Naive thymus-derived CD4-positive, alpha-beta T cell (primary cell): Measurements from ENCODE around the gene MLXIP. TPM values are rescaled to one million over a fixed set of nuclear protein-coding genes. Genes with fewer than 3 reads are reported as not detected.

Source experiments
- ATAC-seq: fragments of 150-1000 bp; cut with Tn5 transposase; 2 replicates; pipeline ENCODE4 v1.10.0; 2021; ENCODE audit warnings: mild to moderate bottlenecking, moderate library complexity
- CTCF ChIA-PET: fragments of 350-600 bp; sonication (Branson Sonifier 250); formaldehyde crosslinking; loops from one replicate; lab custom pipeline; 2021; ENCODE audit warnings: antibody characterized with exemption; lab: Charles Lee
- POLR2A ChIA-PET: fragments of 350-600 bp; sonication (Branson Sonifier 250); formaldehyde crosslinking; loops from one replicate; lab custom pipeline; 2021; ENCODE audit warnings: antibody characterized with exemption, inconsistent platforms; lab: Charles Lee
- DNase-seq, 9 donors: peaks; one replicate each; pipeline versions ENCODE4 v3.0.0 to v3.0.0-alpha.2; 2020 to 2022; ENCODE audit warnings: mixed read lengths in 1 of 9
- H3K27ac ChIP-seq: one replicate; pipeline ENCODE4 v1.7.0; 2013; ENCODE audit warnings: mild to moderate bottlenecking, low read depth, low read length, moderate library complexity
- H3K27me3 ChIP-seq, 2 donors: one replicate each; pipeline ENCODE4 v1.7.0; 2013; ENCODE audit warnings: low read length in 2 of 2, mild to moderate bottlenecking in 2 of 2, moderate library complexity in 2 of 2; ENCODE audit not compliant: control insufficient read depth in 2 of 2, insufficient read depth in 2 of 2
- H3K36me3 ChIP-seq, 3 experiments: 1 replicate in 2 of 3; 2 replicates in 1 of 3; pipeline ENCODE4 v1.7.0; 2013; ENCODE audit warnings: low read length in 3 of 3, mild to moderate bottlenecking in 3 of 3, moderate library complexity in 1 of 3; ENCODE audit not compliant: insufficient read depth in 3 of 3, control insufficient read depth in 2 of 3
- H3K4me1 ChIP-seq, 2 donors: one replicate each; pipeline ENCODE4 v1.7.0; 2013; ENCODE audit warnings: low read length in 2 of 2, mild to moderate bottlenecking in 2 of 2, moderate library complexity in 1 of 2; ENCODE audit not compliant: control insufficient read depth in 2 of 2, insufficient read depth in 2 of 2
- H3K4me3 ChIP-seq: 2 replicates; pipeline ENCODE4 v1.7.0; 2013; ENCODE audit warnings: mild to moderate bottlenecking, low read length
- H3K9me3 ChIP-seq, 3 experiments: 1 replicate in 2 of 3; 2 replicates in 1 of 3; pipeline ENCODE4 v1.7.0; 2013; ENCODE audit warnings: low read length in 3 of 3; ENCODE audit not compliant: control insufficient read depth in 2 of 3
- H3K27ac Mint-ChIP-seq, 9 donors: one replicate each; pipeline ENCODE4 v1.8.0; 2020 to 2022; ENCODE audit warnings: mixed read lengths in 9 of 9, mild to moderate bottlenecking in 8 of 9, moderate library complexity in 5 of 9, inconsistent platforms in 2 of 9
- H3K27me3 Mint-ChIP-seq, 5 donors: one replicate each; pipeline ENCODE4 v1.8.0; 2021 to 2022; ENCODE audit warnings: mixed read lengths in 5 of 5, mild to moderate bottlenecking in 1 of 5
- H3K36me3 Mint-ChIP-seq, 5 donors: one replicate each; pipeline ENCODE4 v1.8.0; 2020 to 2022; ENCODE audit warnings: mixed read lengths in 5 of 5, mild to moderate bottlenecking in 3 of 5, inconsistent platforms in 1 of 5
- H3K4me1 Mint-ChIP-seq, 7 donors: one replicate each; pipeline ENCODE4 v1.8.0; 2020 to 2022; ENCODE audit warnings: mixed read lengths in 7 of 7, mild to moderate bottlenecking in 3 of 7, inconsistent platforms in 1 of 7
- H3K4me3 Mint-ChIP-seq, 10 donors: one replicate each; pipeline ENCODE4 v1.8.0; 2020 to 2022; ENCODE audit warnings: mild to moderate bottlenecking in 10 of 10, mixed read lengths in 10 of 10, moderate library complexity in 6 of 10, inconsistent platforms in 2 of 10
- H3K9me3 Mint-ChIP-seq, 11 donors: one replicate each; pipeline ENCODE4 v1.8.0; 2020 to 2022; ENCODE audit warnings: mixed read lengths in 11 of 11, mild to moderate bottlenecking in 4 of 11, inconsistent platforms in 1 of 11, moderate library complexity in 1 of 11
- intact Hi-C, 2 donors: fragments of 100-400 bp; cut with micrococcal nuclease; formaldehyde crosslinking; loops; one replicate each; pipeline ENCODE4 v1.15.1; 2023
- polyA plus RNA-seq, 2 donors: library from polyadenylated mRNA; unstranded; fragments of 300-500 nt; fragmentation: Illumina TruSeq; gene quantifications; one replicate each; pipeline ENCODE4 v1.2.3, GENCODE V29; 2021
- total RNA-seq, 6 experiments: library from RNA in 5 of 6; stranded (reverse) in 5 of 6; gene quantifications; 1 replicate in 5 of 6; 2 replicates in 1 of 6; pipeline ENCODE4 v1.2.3 and lab custom pipeline; 2021 to 2026

Gene MLXIP
- total and polyA plus RNA-seq, 7 experiments from 2014 or later: 17.4 to 123 (median 100) TPM

- H3K9me3 Mint-ChIP-seq: peaks cover 0 to 2% (median 0%) of the 10 kb centered on the region in 11 donors
- no peaks in the 10 kb centered on the region for H3K27me3 Mint-ChIP-seq
- peaks cover 0 to 32% (median 15%) of the 10 kb centered on the region in 5 donors for H3K36me3 Mint-ChIP-seq
- ChIA-PET POLR2A (interaction anchor here (0.6 to 8.8 kb wide), 12 partner anchors 9 to 679 kb away, joined by 3 to 150 read pairs (median 4); no protein-coding TSS in a partner anchor), CTCF (interaction anchor here (0.9 to 3.7 kb wide), 8 partner anchors 8 to 385 kb away, joined by 3 to 30 read pairs (median 4); no protein-coding TSS in a partner anchor)
- peaks cover 32 to 41% of the 10 kb centered on the region in 2 donors for H3K4me1 ChIP-seq
- peak overlapping the region; percentile 66 for H3K4me3 ChIP-seq
- no peaks in the 10 kb centered on the region for H3K9me3 ChIP-seq
- no peak for DNase-seq
- peaks cover 0 to 10% (median 0%) of the 10 kb centered on the region in 3 experiments for H3K36me3 ChIP-seq
- H3K27me3 ChIP-seq: no peaks in the 10 kb centered on the region
- peaks cover 5 to 66% (median 45%) of the 10 kb centered on the region in 7 donors for H3K4me1 Mint-ChIP-seq
- intact Hi-C loops: loop anchor here in 1 of 2 donors (1.0 to 10.0 kb wide), 4 partner anchors 18 to 884 kb away; partner anchors contain the start of gene ABCB9
- peak overlapping the region; percentile 82 to 99 (median 88) for H3K27ac Mint-ChIP-seq
- H3K27ac ChIP-seq: peak overlapping the region; percentile 82
- H3K4me3 Mint-ChIP-seq: peak overlapping the region; percentile 85 to 100 (median 98)
- ATAC-seq: no peak
These were observed 2.6 kb downstream of the MLXIP start for GRCh38 chr12:122081083-122081696.

GRCh38 chr12:122081697-122082221, 3.2 kb downstream of the MLXIP start:
- H3K36me3 Mint-ChIP-seq: peaks cover 0 to 32% (median 15%) of the 10 kb centered on the region in 5 donors
- H3K4me3 Mint-ChIP-seq: peak overlapping the region; percentile 85 to 100 (median 98)
- intact Hi-C loops: loop anchor here (1.0 to 10.0 kb wide), 4 partner anchors 18 to 883 kb away; partner anchors contain the start of gene ABCB9 (in 1 of the 2)
- peak overlapping the region; percentile 82 to 99 (median 88) for H3K27ac Mint-ChIP-seq
- H3K27me3 Mint-ChIP-seq: no peaks in the 10 kb centered on the region
- H3K4me1 ChIP-seq: peaks cover 32 to 46% of the 10 kb centered on the region in 2 donors
- H3K9me3 ChIP-seq: no peaks in the 10 kb centered on the region
- H3K36me3 ChIP-seq: peaks cover 0 to 10% (median 0%) of the 10 kb centered on the region in 3 experiments
- peak overlapping the region; percentile 82 for H3K27ac ChIP-seq
- peaks cover 0 to 2% (median 0%) of the 10 kb centered on the region in 11 donors for H3K9me3 Mint-ChIP-seq
- CTCF ChIA-PET: interaction anchor here (1.2 to 3.7 kb wide), 5 partner anchors 10 to 41 kb away, joined by 3 to 30 read pairs (median 5); no protein-coding TSS in a partner anchor
- DNase-seq: peak in 7 of 9 donors; percentile 32 to 67 (median 62)
- H3K4me1 Mint-ChIP-seq: peaks cover 4 to 67% (median 51%) of the 10 kb centered on the region in 7 donors
- peak overlapping the region; percentile 66 for H3K4me3 ChIP-seq
- POLR2A ChIA-PET: interaction anchor here (0.6 to 8.8 kb wide), 10 partner anchors 8 to 1880 kb away, joined by 3 to 150 read pairs (median 4); no protein-coding TSS in a partner anchor
- H3K27me3 ChIP-seq: no peaks in the 10 kb centered on the region
- peak; percentile 36 for ATAC-seq

DNA sequence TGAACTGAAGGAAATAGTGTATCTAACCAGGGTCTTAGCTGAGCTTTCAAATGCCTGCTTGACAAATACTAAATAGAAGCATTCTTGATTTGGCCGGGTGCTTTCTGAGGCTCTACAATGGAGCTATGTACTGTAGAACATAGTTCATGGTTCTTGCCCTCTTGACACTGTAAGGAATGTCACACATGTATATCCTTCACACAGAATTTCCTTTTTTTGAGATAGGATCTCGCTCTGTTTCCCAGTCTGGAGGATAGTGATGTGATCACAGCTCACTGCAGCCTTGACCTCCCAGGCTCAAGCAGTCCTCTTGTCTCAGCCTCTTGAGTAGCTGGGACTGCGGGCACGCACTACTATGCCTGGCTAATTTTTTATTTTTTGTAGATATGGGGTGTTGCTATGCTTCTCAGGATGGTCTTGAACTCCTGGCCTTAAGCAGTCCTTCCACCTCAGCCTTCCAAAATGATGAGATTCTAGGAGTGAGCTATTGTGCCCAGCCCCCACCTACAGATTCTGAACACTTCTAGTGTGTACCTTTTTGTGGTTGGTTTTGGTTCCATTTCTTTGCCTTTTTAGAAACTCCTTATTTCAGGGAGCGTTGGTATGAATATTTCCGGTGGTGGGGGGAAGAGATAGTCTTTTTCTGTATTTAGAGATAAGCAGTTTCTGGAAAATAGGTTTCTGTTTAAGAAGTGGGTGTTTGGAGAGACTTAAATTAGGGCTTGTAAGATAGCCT, 4.2 kb downstream of the MLXIP start:
- POLR2A ChIA-PET: interaction anchor here (0.6 to 8.8 kb wide), 7 partner anchors 7 to 1446 kb away, joined by 3 to 150 read pairs (median 3); no protein-coding TSS in a partner anchor
- H3K36me3 Mint-ChIP-seq: peaks cover 5 to 32% (median 16%) of the 10 kb centered on the region in 5 donors
- DNase-seq (peak in 1 of 9 donors; percentile 27), ATAC-seq (no peak)
- H3K9me3 Mint-ChIP-seq: peaks cover 0 to 2% (median 0%) of the 10 kb centered on the region in 11 donors
- peaks cover 3 to 74% (median 61%) of the 10 kb centered on the region in 7 donors for H3K4me1 Mint-ChIP-seq
- Histone ChIP-seq H3K27me3 (no peaks in the 10 kb centered on the region), H3K4me1 (peaks cover 30 to 51% of the 10 kb centered on the region in 2 donors), H3K9me3 (no peaks in the 10 kb centered on the region), H3K4me3 (peak overlapping the region; percentile 66), H3K27ac (peak overlapping the region; percentile 82), H3K36me3 (peaks cover 0 to 10% (median 0%) of the 10 kb centered on the region in 3 experiments)
- H3K4me3 Mint-ChIP-seq: peak overlapping the region; percentile 85 to 100 (median 98)
- no peaks in the 10 kb centered on the region for H3K27me3 Mint-ChIP-seq
- H3K27ac Mint-ChIP-seq: peak overlapping the region; percentile 82 to 99 (median 88)
- intact Hi-C loops: loop anchor here (1.0 to 10.0 kb wide), 2 partner anchors 28 to 882 kb away; partner anchors contain the start of gene ABCB9 (in 1 of the 2)
- CTCF ChIA-PET: interaction anchor here (0.7 to 3.7 kb wide), 5 partner anchors 11 to 39 kb away, joined by 3 to 30 read pairs (median 5); no protein-coding TSS in a partner anchor

GRCh38 chr12:122084857-122085405, 6.4 kb downstream of the MLXIP start:
- Histone ChIP-seq H3K27ac (no peak overlapping the region), H3K9me3 (no peaks in the 10 kb centered on the region), H3K36me3 (peaks cover 0 to 6% (median 0%) of the 10 kb centered on the region in 3 experiments), H3K4me3 (no peak overlapping the region), H3K4me1 (peaks cover 25 to 68% of the 10 kb centered on the region in 2 donors), H3K27me3 (no peaks in the 10 kb centered on the region)
- Mint-ChIP-seq H3K4me1 (peaks cover 0 to 83% (median 76%) of the 10 kb centered on the region in 7 donors), H3K9me3 (peaks cover 0 to 2% (median 0%) of the 10 kb centered on the region in 11 donors), H3K27me3 (no peaks in the 10 kb centered on the region), H3K36me3 (peaks cover 8 to 32% (median 12%) of the 10 kb centered on the region in 5 donors), H3K4me3 (peak overlapping the region in 4 of 10 donors; percentile 18 to 92 (median 70)), H3K27ac (peak overlapping the region in 7 of 9 donors; percentile 75 to 93 (median 86))
- ChIA-PET POLR2A (interaction anchor here (1.0 to 8.7 kb wide), 3 partner anchors 9 to 18 kb away, joined by 3 to 95 read pairs (median 5); no protein-coding TSS in a partner anchor), CTCF (interaction anchor here (0.7 to 1.8 kb wide), 3 partner anchors 10 to 38 kb away, joined by 3 to 8 read pairs (median 5); no protein-coding TSS in a partner anchor)
- DNase-seq (no peak), ATAC-seq (no peak)
- intact Hi-C loops: loop anchor here in 1 of 2 donors (10.0 kb wide), 1 partner anchor 880 kb away; the partner anchor contains the start of gene ABCB9

DNA sequence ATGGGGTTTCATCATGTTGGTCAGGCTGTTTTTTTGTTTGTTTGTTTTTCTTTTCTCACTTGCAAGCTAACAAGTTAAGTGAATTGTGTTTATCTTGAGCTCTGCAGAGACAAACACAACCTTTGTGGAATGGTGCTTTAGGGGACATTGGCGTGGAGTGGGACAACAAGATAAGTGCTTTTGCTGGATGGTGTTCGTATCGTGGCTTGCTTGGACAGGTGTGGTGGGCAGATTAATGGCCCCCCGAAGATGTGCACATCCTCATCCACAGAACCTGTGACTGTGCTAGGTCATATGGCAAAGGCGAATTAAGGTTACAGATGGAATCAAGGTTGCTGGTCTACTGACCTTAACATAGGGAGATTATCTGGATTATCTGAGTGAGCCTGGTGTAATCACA, 7.0 kb downstream of the MLXIP start:
- CTCF ChIA-PET: interaction anchor here (0.7 to 1.8 kb wide), 4 partner anchors 10 to 31 kb away, joined by 3 to 8 read pairs (median 4); no protein-coding TSS in a partner anchor
- Histone ChIP-seq H3K27me3 (no peaks in the 10 kb centered on the region), H3K4me1 (peaks cover 18 to 75% of the 10 kb centered on the region in 2 donors), H3K36me3 (peaks cover 0 to 6% (median 0%) of the 10 kb centered on the region in 3 experiments), H3K4me3 (no peak overlapping the region), H3K9me3 (no peaks in the 10 kb centered on the region), H3K27ac (peak overlapping the region; percentile 39)
- ATAC-seq: no peak
- no peaks in the 10 kb centered on the region for H3K27me3 Mint-ChIP-seq
- H3K9me3 Mint-ChIP-seq: no peaks in the 10 kb centered on the region
- H3K4me1 Mint-ChIP-seq: peaks cover 0 to 87% (median 69%) of the 10 kb centered on the region in 7 donors
- H3K27ac Mint-ChIP-seq: peak overlapping the region in 7 of 9 donors; percentile 57 to 96 (median 88)
- DNase-seq: no peak
- peak overlapping the region in 9 of 10 donors; percentile 52 to 92 (median 79) for H3K4me3 Mint-ChIP-seq
- H3K36me3 Mint-ChIP-seq: peaks cover 8 to 30% (median 12%) of the 10 kb centered on the region in 5 donors
- POLR2A ChIA-PET: interaction anchor here (0.9 to 8.7 kb wide), 4 partner anchors 10 to 1342 kb away, joined by 3 to 95 read pairs (median 6); no protein-coding TSS in a partner anchor
- intact Hi-C loops: loop anchor here in 1 of 2 donors (10.0 kb wide), 1 partner anchor 879 kb away; the partner anchor contains the start of gene ABCB9
